ENCODE results near the gene GRAMD1B. TPM values are rescaled to one million over a fixed set of nuclear protein-coding genes. Genes with fewer than 3 reads are reported as not detected.

Gene GRAMD1B
- total and polyA plus RNA-seq, 2 donors (not counting 1 experiment from before 2014, with no cell fraction given): 0.83 to 1.5 TPM

- H3K4me1 ChIP-seq (ENCODE audit: control insufficient read depth, extremely low read depth, insufficient read depth, low read length): peaks cover 3% of the 10 kb centered on the region
- H3K4me2 ChIP-seq (ENCODE audit: extremely low read depth, insufficient read depth, low read length): no peak overlapping the region
- H3K4me3 ChIP-seq (replicated peaks in 1 of 4; ENCODE audit: control extremely low read depth in 1 of 4, insufficient read depth in 1 of 4, low read depth in 3 of 4, low read length in 4 of 4): no peak overlapping the region
- H3K79me2 ChIP-seq (ENCODE audit: control insufficient read depth, insufficient read depth, low read length): no peaks in the 10 kb centered on the region
- H4K20me1 ChIP-seq (ENCODE audit: control insufficient read depth, extremely low read depth, insufficient read depth, low read length): no peaks in the 10 kb centered on the region
- H3K36me3 ChIP-seq (ENCODE audit: control insufficient read depth, insufficient read depth, low read length): no peaks in the 10 kb centered on the region
- no peak overlapping the region for H3K27ac ChIP-seq (ENCODE audit: insufficient read depth, low read length)
- no peak for TF ChIP-seq EZH2 (IDR thresholded peaks at IDR 0.05; ENCODE audit: low read length, missing control alignments)
- no peak for TF ChIP-seq CTCF (conservative IDR thresholded peaks at IDR 0.05 in 1 of 2, IDR thresholded peaks at IDR 0.05 in 1 of 2; ENCODE audit: low read depth in 1 of 2, low read length in 2 of 2)
- no peaks in the 10 kb centered on the region for H3K27me3 ChIP-seq (ENCODE audit: control insufficient read depth, insufficient read depth, low read length)
- no peak for DNase-seq (ENCODE audit: low read depth in 2 of 2)
- no peak overlapping the region for H3K9ac ChIP-seq (ENCODE audit: insufficient read depth, low read length)
- no peaks in the 10 kb centered on the region for H3K9me3 ChIP-seq (ENCODE audit: control insufficient read depth, insufficient read depth, low read depth, low read length)
- H2AFZ ChIP-seq (ENCODE audit: low read length): no peak overlapping the region
Measured at GRCh38 chr11:123548774-123549173, 118.7 kb downstream of the GRAMD1B start.

DNA sequence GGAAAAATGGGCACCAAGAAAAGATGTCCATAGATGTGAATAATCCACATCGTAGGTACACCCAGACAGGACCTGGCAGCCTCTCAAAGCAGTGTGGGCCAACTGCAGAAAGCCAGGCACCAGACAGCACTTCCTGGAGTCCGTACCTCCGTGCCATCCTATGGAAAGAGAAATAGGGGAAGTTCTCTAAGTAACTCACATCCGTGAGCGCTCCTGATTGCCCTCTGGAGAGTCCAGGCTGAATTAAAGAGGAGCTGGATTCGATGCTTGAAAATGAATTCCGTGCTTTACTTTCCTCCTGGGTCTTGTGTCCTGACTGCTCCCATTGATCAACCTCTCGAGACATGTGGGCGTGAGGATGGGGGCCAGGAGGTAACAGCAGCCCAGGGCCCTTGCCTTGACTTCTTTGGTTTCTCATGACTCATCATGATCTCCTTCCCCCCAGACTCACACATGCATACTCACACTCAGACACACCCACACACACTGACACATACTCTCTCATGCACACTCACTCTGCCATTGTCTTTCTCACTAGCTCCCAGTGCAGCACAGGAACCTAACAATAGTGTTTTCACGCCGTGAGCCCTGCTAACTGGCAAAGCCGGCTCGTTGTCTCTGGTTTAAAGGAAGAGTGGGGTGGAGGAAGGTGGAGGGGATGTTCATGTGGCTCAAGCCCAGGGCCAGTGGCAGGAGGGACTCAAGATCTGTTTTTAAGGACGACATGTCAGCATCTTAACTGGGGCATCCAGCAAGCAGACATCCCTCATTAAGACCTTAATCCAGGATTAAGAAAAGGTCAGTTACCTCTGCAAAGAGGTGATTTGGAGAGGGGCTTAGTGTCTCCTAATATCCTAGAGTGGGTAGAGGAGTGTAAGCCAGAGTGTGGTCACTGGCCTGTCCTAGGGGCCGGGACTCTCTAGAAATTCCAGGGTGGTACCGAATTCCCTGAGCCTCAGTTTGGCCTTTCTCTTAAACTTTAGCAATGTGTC, 120.2 kb downstream of the GRAMD1B start:
- no peak overlapping the region for H3K4me2 ChIP-seq (ENCODE audit: extremely low read depth, insufficient read depth, low read length)
- no peak overlapping the region for H3K4me3 ChIP-seq (replicated peaks in 1 of 4; ENCODE audit: control extremely low read depth in 1 of 4, insufficient read depth in 1 of 4, low read depth in 3 of 4, low read length in 4 of 4)
- peaks cover 3% of the 10 kb centered on the region for H3K4me1 ChIP-seq (ENCODE audit: control insufficient read depth, extremely low read depth, insufficient read depth, low read length)
- H3K27ac ChIP-seq (ENCODE audit: insufficient read depth, low read length): no peak overlapping the region
- no peaks in the 10 kb centered on the region for H3K27me3 ChIP-seq (ENCODE audit: control insufficient read depth, insufficient read depth, low read length)
- no peaks in the 10 kb centered on the region for H3K36me3 ChIP-seq (ENCODE audit: control insufficient read depth, insufficient read depth, low read length)
- no peaks in the 10 kb centered on the region for H3K9me3 ChIP-seq (ENCODE audit: control insufficient read depth, insufficient read depth, low read depth, low read length)
- H3K9ac ChIP-seq (ENCODE audit: insufficient read depth, low read length): no peak overlapping the region
- H3K79me2 ChIP-seq (ENCODE audit: control insufficient read depth, insufficient read depth, low read length): no peaks in the 10 kb centered on the region
- DNase-seq (ENCODE audit: low read depth in 2 of 2): peak in 1 of 2 donors; percentile 64
- H2AFZ ChIP-seq (ENCODE audit: low read length): no peak overlapping the region
- H4K20me1 ChIP-seq (ENCODE audit: control insufficient read depth, extremely low read depth, insufficient read depth, low read length): no peaks in the 10 kb centered on the region
- no peak for TF ChIP-seq EZH2 (IDR thresholded peaks at IDR 0.05; ENCODE audit: low read length, missing control alignments)
- no peak for TF ChIP-seq CTCF (conservative IDR thresholded peaks at IDR 0.05 in 1 of 2, IDR thresholded peaks at IDR 0.05 in 1 of 2; ENCODE audit: low read depth in 1 of 2, low read length in 2 of 2)

DNA sequence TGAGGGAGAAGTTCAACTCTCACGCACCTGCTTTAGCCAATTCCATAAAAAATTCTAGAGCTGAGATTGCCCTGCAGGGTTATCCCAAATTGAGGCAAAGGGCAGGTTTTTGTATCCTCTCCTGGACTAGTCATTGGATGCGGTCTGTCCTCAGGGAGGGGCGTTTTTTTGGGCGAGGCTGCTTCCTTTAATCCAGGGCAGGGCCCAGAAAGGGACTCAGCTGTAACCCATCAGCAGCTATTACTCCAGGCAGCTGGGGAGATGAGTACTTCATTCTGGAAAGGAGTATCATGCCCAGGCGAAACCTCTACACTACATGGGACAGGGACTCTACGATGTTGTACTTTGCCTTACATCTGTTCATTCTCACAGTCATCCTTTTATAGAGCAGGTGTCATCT, 121.0 kb downstream of the GRAMD1B start:
- Histone ChIP-seq H2AFZ (ENCODE audit: low read length) (no peak overlapping the region), H3K4me1 (ENCODE audit: control insufficient read depth, extremely low read depth, insufficient read depth, low read length) (peaks cover under 1% of the 10 kb centered on the region), H3K36me3 (ENCODE audit: control insufficient read depth, insufficient read depth, low read length) (no peaks in the 10 kb centered on the region), H3K4me2 (ENCODE audit: extremely low read depth, insufficient read depth, low read length) (no peak overlapping the region), H3K9me3 (ENCODE audit: control insufficient read depth, insufficient read depth, low read depth, low read length) (no peaks in the 10 kb centered on the region), H3K27ac (ENCODE audit: insufficient read depth, low read length) (no peak overlapping the region), H3K4me3 (replicated peaks in 1 of 4; ENCODE audit: control extremely low read depth in 1 of 4, insufficient read depth in 1 of 4, low read depth in 3 of 4, low read length in 4 of 4) (no peak overlapping the region), H3K79me2 (ENCODE audit: control insufficient read depth, insufficient read depth, low read length) (no peaks in the 10 kb centered on the region), H3K27me3 (ENCODE audit: control insufficient read depth, insufficient read depth, low read length) (no peaks in the 10 kb centered on the region), H4K20me1 (ENCODE audit: control insufficient read depth, extremely low read depth, insufficient read depth, low read length) (no peaks in the 10 kb centered on the region), H3K9ac (ENCODE audit: insufficient read depth, low read length) (no peak overlapping the region)
- DNase-seq (ENCODE audit: low read depth in 2 of 2): no peak
- TF ChIP-seq EZH2 (IDR thresholded peaks at IDR 0.05; ENCODE audit: low read length, missing control alignments): no peak
- TF ChIP-seq CTCF (conservative IDR thresholded peaks at IDR 0.05 in 1 of 2, IDR thresholded peaks at IDR 0.05 in 1 of 2; ENCODE audit: low read depth in 1 of 2, low read length in 2 of 2): no peak

Measured in fibroblast of lung (primary cell).